Measurements from ENCODE around the gene UNC13C. TPM values are rescaled to one million over a fixed set of nuclear protein-coding genes. Genes with fewer than 3 reads are reported as not detected.

Gene UNC13C
- total and polyA plus RNA-seq, 10 of the 15 experiments (the other 5 are each of a cell fraction or from before 2014, with no cell fraction given): 9.9 to 81.3 (median 25.0) TPM

GRCh38 chr15:54017959-54018358 is 39.7 kb downstream of the UNC13C start:
- Histone ChIP-seq H3K4me2 (ENCODE audit: control insufficient read depth, insufficient read depth) (no peak overlapping the region), H3K79me2 (ENCODE audit: control insufficient read depth, insufficient read depth, low read length) (no peaks in the 10 kb centered on the region), H3K4me3 (no peak overlapping the region), H3K27me3 (replicated peaks in 1 of 2; ENCODE audit: control insufficient read depth in 2 of 2, insufficient read depth in 2 of 2, low read length in 1 of 2) (no peaks in the 10 kb centered on the region), H3K36me3 (ENCODE audit: control insufficient read depth in 2 of 2, insufficient read depth in 2 of 2, low read length in 1 of 2) (no peaks in the 10 kb centered on the region), H2AFZ (ENCODE audit: control insufficient read depth, low read depth, low read length) (no peak overlapping the region), H3K27ac (ENCODE audit: control insufficient read depth, insufficient read depth) (no peak overlapping the region), H3K4me1 (ENCODE audit: control insufficient read depth, insufficient read depth, low read length) (no peaks in the 10 kb centered on the region), H3K9me3 (replicated peaks; ENCODE audit: control insufficient read depth, insufficient read depth, low read length) (no peaks in the 10 kb centered on the region; the same call in 2 of the 3 replicates), H4K20me1 (ENCODE audit: control insufficient read depth, insufficient read depth) (no peaks in the 10 kb centered on the region), H3K9ac (ENCODE audit: control insufficient read depth, insufficient read depth, low read length) (no peak overlapping the region)
- ATAC-seq (no peak), FAIRE-seq (no peak), DNase-seq (ENCODE audit: low read depth, low spot score) (no peak)
- CTCF ChIA-PET: interaction anchor here (0.8 to 1.6 kb wide), 2 partner anchors 9 to 55 kb away, joined by 3 read pairs; no protein-coding TSS in a partner anchor
- in situ Hi-C loops (cut with MboI) (no loop called here), intact Hi-C loops (cut with micrococcal nuclease; ENCODE audit: unreplicated experiment) (no loop called here)
- 31% methylated on average over 3 of the region's 3 CpGs for WGBS (ENCODE audit: insufficient coverage, insufficient replicate concordance, low lambda C conversion rate, missing lambda C conversion rate)
- RAD21 ChIA-PET (ENCODE audit: unreplicated experiment): interaction anchor here (0.7 to 1.2 kb wide), 3 partner anchors 35 to 565 kb away, joined by 3 to 4 read pairs (median 3); no protein-coding TSS in a partner anchor
- POLR2A ChIA-PET: interaction anchor here (0.6 kb wide), 1 partner anchor 311 kb away, joined by 3 read pairs; no protein-coding TSS in a partner anchor
- SMC1A ChIA-PET (ENCODE audit: uncharacterized antibody, unreplicated experiment): interaction anchor here (0.9 to 1.5 kb wide), 6 partner anchors 15 to 55 kb away, joined by 3 read pairs; no protein-coding TSS in a partner anchor
- TF ChIP-seq ZBTB4 (CRISPR knock-in tag; IDR thresholded peaks at IDR 0.05) (no peak), ELK1 (IDR thresholded peaks at IDR 0.05; ENCODE audit: low read depth, low read length) (no peak), SREBF2 (IDR thresholded peaks at IDR 0.05; ENCODE audit: low read length) (no peak), ZNF217 (IDR thresholded peaks at IDR 0.05) (no peak), FOXM1 (IDR thresholded peaks at IDR 0.05; ENCODE audit: low read depth, low read length) (no peak), KLF5 (IDR thresholded peaks at IDR 0.05; ENCODE audit: partially characterized antibody) (no peak), CBFB (IDR thresholded peaks at IDR 0.05; ENCODE audit: low read depth) (no peak), SP1 (IDR thresholded peaks at IDR 0.05; ENCODE audit: low read depth, low read length) (no peak), ZNF207 (IDR thresholded peaks at IDR 0.05; ENCODE audit: borderline replicate concordance) (no peak), SUZ12 (IDR thresholded peaks at IDR 0.05; ENCODE audit: unreplicated experiment) (no peak), WRNIP1 (IDR thresholded peaks at IDR 0.05; ENCODE audit: borderline replicate concordance, low read depth, low read length) (no peak), POLR2A (IDR thresholded peaks at IDR 0.05; ENCODE audit: low read depth, low read length) (no peak), CHD1 (IDR thresholded peaks at IDR 0.05; ENCODE audit: low read depth, low read length) (no peak), PKNOX1 (IDR thresholded peaks at IDR 0.05) (no peak)
- TF ChIP-seq, protein P1, sequence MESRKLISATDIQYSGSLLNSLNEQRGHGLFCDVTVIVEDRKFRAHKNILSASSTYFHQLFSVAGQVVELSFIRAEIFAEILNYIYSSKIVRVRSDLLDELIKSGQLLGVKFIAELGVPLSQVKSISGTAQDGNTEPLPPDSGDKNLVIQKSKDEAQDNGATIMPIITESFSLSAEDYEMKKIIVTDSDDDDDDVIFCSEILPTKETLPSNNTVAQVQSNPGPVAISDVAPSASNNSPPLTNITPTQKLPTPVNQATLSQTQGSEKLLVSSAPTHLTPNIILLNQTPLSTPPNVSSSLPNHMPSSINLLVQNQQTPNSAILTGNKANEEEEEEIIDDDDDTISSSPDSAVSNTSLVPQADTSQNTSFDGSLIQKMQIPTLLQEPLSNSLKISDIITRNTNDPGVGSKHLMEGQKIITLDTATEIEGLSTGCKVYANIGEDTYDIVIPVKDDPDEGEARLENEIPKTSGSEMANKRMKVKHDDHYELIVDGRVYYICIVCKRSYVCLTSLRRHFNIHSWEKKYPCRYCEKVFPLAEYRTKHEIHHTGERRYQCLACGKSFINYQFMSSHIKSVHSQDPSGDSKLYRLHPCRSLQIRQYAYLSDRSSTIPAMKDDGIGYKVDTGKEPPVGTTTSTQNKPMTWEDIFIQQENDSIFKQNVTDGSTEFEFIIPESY (IDR thresholded peaks at IDR 0.05): no peak
- no TSS peak for BruUV-seq (replicated peaks)

Measured in GM12878 (cell line).